WTC11 (cell line): ENCODE results near the gene COG3.

ENCODE experiments used
- ATF2 ChIP-seq: sonication (generic); formaldehyde crosslinking; IDR thresholded peaks from 2 replicates; pipeline ENCODE4 v1.8.1; 2022; ENCODE audit warnings: low read depth, missing genetic modification reagents, borderline replicate concordance
- CTCF ChIP-seq: fragments of 200-600 bp; IDR thresholded peaks from 2 replicates; pipeline ENCODE4 v1.8.0; 2022; ENCODE audit warnings: antibody characterized with exemption
- NFYB ChIP-seq: sonication (generic); formaldehyde crosslinking; conservative IDR thresholded peaks from 2 replicates; pipeline ENCODE4 v1.8.0; 2022; ENCODE audit warnings: low read depth, missing genetic modification reagents
- TEAD4 ChIP-seq: sonication (generic); formaldehyde crosslinking; IDR thresholded peaks from 2 replicates; pipeline ENCODE4 v1.8.0; 2022; ENCODE audit warnings: mild to moderate bottlenecking, missing genetic modification reagents

DNA sequence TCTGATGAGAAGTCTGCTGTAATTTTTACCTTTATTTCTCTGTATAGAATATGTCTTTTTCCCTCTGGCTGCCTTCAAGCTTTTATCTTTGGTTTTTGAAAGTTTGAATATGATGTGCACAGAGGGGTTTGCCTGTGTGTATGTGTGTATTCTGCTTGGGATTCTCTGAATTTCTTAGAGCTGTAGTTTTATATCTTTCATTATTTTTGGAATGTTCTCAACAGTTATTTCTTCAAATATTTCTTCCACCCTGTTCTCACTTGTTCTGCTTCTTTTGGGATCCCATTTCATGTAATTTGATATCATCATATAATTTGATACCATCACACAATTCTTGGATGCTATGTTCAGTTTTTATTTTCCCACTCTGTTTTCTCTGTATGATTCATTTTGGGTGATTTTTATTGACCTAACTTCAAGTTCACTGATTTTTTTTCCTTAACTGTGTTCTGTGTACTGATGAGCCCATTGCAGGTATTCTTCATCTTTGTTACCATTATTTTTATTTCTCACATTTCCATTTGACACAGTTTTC lies 7.5 kb downstream of the COG3 start:
- TF ChIP-seq ATF2 (no peak), CTCF (no peak), NFYB (CRISPR knock-in tag) (no peak), TEAD4 (CRISPR knock-in tag) (no peak)
